SK-N-SH treated with all-trans-retinoic acid at 6 μM for 48 hours (cell line): ENCODE measurements around the gene GALE.

Experiments
- ATAC-seq: fragments of 200-7000 bp; cut with Tn5 transposase; 3 replicates; pipeline ENCODE4 v1.9.1; 2020; ENCODE audit warnings: mild to moderate bottlenecking, moderate library complexity
- ARNTL ChIP-seq: fragments of 450-650 bp; formaldehyde crosslinking; IDR thresholded peaks from 2 replicates; pipeline ENCODE4 v1.5.0; 2020; ENCODE audit warnings: low read depth, mild to moderate bottlenecking, moderate library complexity, borderline replicate concordance
- BACH2 ChIP-seq: fragments of 250-450 bp; sonication (Bioruptor Pico); IDR thresholded peaks from 2 replicates; pipeline ENCODE4 v1.9.0; 2021; ENCODE audit warnings: mild to moderate bottlenecking, borderline replicate concordance
- CSRNP3 ChIP-seq: fragments of 250-450 bp; sonication (Bioruptor Pico); IDR thresholded peaks from 2 replicates; pipeline ENCODE4 v1.5.1; 2021; ENCODE audit warnings: mild to moderate bottlenecking, moderate library complexity
- ESRRG ChIP-seq: fragments of 250-450 bp; sonication (Bioruptor Pico); IDR thresholded peaks from 2 replicates; pipeline ENCODE4 v1.6.1; 2021; ENCODE audit warnings: mild to moderate bottlenecking
- GLIS3 ChIP-seq: fragments of 250-450 bp; sonication (Bioruptor Pico); IDR thresholded peaks from 2 replicates; pipeline ENCODE4 v1.5.0; 2020; ENCODE audit warnings: mild to moderate bottlenecking, moderate library complexity
- ISL1 ChIP-seq: fragments of 250-450 bp; sonication (Bioruptor Pico); IDR thresholded peaks from 2 replicates; pipeline ENCODE4 v2.1.2; 2022; ENCODE audit warnings: mild to moderate bottlenecking, moderate library complexity
- OSR1 ChIP-seq: fragments of 250-450 bp; sonication (Bioruptor Pico); IDR thresholded peaks from 2 replicates; pipeline ENCODE4 v1.8.0; 2022; ENCODE audit warnings: moderate library complexity, mild to moderate bottlenecking, inconsistent platforms
- PATZ1 ChIP-seq: fragments of 250-450 bp; sonication (Bioruptor Pico); IDR thresholded peaks from 2 replicates; pipeline ENCODE4 v1.8.0; 2020; ENCODE audit warnings: mild to moderate bottlenecking, moderate library complexity, borderline replicate concordance
- POU6F1 ChIP-seq: fragments of 250-450 bp; sonication (Bioruptor Pico); IDR thresholded peaks from 2 replicates; pipeline ENCODE4 v1.8.0; 2021; ENCODE audit warnings: low read depth, mild to moderate bottlenecking, moderate library complexity, borderline replicate concordance
- PPARA ChIP-seq: fragments of 250-450 bp; sonication (Bioruptor Pico); IDR thresholded peaks from 2 replicates; pipeline ENCODE4 v1.5.0; 2020; ENCODE audit warnings: mild to moderate bottlenecking, borderline replicate concordance
- SNAI2 ChIP-seq: fragments of 250-450 bp; sonication (Bioruptor Pico); IDR thresholded peaks from 2 replicates; pipeline ENCODE4 v1.5.0; 2020; ENCODE audit warnings: mild to moderate bottlenecking, moderate library complexity
- TOX ChIP-seq: fragments of 250-450 bp; sonication (Bioruptor Pico); IDR thresholded peaks from 2 replicates; pipeline ENCODE4 v1.8.0; 2021; ENCODE audit warnings: mild to moderate bottlenecking, moderate library complexity, borderline replicate concordance
- TSHZ2 ChIP-seq: fragments of 250-450 bp; sonication (Bioruptor Pico); IDR thresholded peaks from 2 replicates; pipeline ENCODE4 v1.5.0; 2020; ENCODE audit warnings: mild to moderate bottlenecking, moderate library complexity
- ZFP3 ChIP-seq: fragments of 250-450 bp; sonication (Bioruptor Pico); IDR thresholded peaks from 2 replicates; pipeline ENCODE4 v1.5.0; 2020; ENCODE audit warnings: mild to moderate bottlenecking, moderate library complexity
- ZFP30 ChIP-seq: fragments of 450-650 bp; formaldehyde crosslinking; IDR thresholded peaks from 2 replicates; pipeline ENCODE4 v1.5.0; 2022; ENCODE audit warnings: mild to moderate bottlenecking, moderate library complexity
- ZNF565 ChIP-seq: fragments of 450-650 bp; formaldehyde crosslinking; conservative IDR thresholded peaks from 2 replicates; pipeline ENCODE4 v1.5.0; 2020; ENCODE audit warnings: low read depth, mild to moderate bottlenecking, moderate library complexity
- ZNF70 ChIP-seq: fragments of 450-650 bp; formaldehyde crosslinking; IDR thresholded peaks from 2 replicates; pipeline ENCODE4 v1.5.0; 2020; ENCODE audit warnings: mild to moderate bottlenecking, moderate library complexity
- ZNF8 ChIP-seq: fragments of 450-650 bp; formaldehyde crosslinking; IDR thresholded peaks from 2 replicates; pipeline ENCODE4 v1.5.0; 2020; ENCODE audit warnings: mild to moderate bottlenecking, moderate library complexity

GALE gene

GRCh38 chr1:23807453-23807852 is 6.9 kb upstream of the GALE start:
- ATAC-seq: no peak
- TF ChIP-seq ZFP30 (CRISPR knock-in tag) (no peak), ESRRG (CRISPR knock-in tag) (no peak), PPARA (no peak), TOX (no peak), TSHZ2 (CRISPR knock-in tag) (no peak), ARNTL (CRISPR knock-in tag) (no peak)

GRCh38 chr1:23806280-23806679 is 5.7 kb upstream of the GALE start:
- no peak for ATAC-seq
- no peak for TF ChIP-seq TSHZ2 (CRISPR knock-in tag)

- ATAC-seq: no peak
- no peak for TF ChIP-seq ISL1
- no peak for TF ChIP-seq BACH2 (CRISPR knock-in tag)
- TF ChIP-seq SNAI2: no peak
- no peak for TF ChIP-seq GLIS3 (CRISPR knock-in tag)
- TF ChIP-seq OSR1 (CRISPR knock-in tag): no peak
- no peak for TF ChIP-seq TSHZ2 (CRISPR knock-in tag)
- TF ChIP-seq ZNF565: no peak
- TF ChIP-seq ZNF70 (CRISPR knock-in tag): no peak
- TF ChIP-seq CSRNP3 (CRISPR knock-in tag): no peak
- no peak for TF ChIP-seq TOX
- no peak for TF ChIP-seq ZFP3 (CRISPR knock-in tag)
- TF ChIP-seq PATZ1 (CRISPR knock-in tag): no peak
Measured at GRCh38 chr1:23805025-23805424, 4.5 kb upstream of the GALE start.

GRCh38 chr1:23804183-23804835 is 3.8 kb upstream of the GALE start:
- no peak for ATAC-seq
- no peak for TF ChIP-seq ARNTL (CRISPR knock-in tag)
- TF ChIP-seq CSRNP3 (CRISPR knock-in tag): no peak
- TF ChIP-seq ZFP30 (CRISPR knock-in tag): no peak
- no peak for TF ChIP-seq GLIS3 (CRISPR knock-in tag)
- TF ChIP-seq ZNF8 (CRISPR knock-in tag): no peak
- no peak for TF ChIP-seq POU6F1 (CRISPR knock-in tag)
- no peak for TF ChIP-seq ISL1
